ENCODE measurements around the gene CTXN1. TPM values are rescaled to one million over a fixed set of nuclear protein-coding genes. Genes with fewer than 3 reads are reported as not detected.

Gene CTXN1
- 1.2 and 1.4 TPM in 2 replicates for total RNA-seq

DNA sequence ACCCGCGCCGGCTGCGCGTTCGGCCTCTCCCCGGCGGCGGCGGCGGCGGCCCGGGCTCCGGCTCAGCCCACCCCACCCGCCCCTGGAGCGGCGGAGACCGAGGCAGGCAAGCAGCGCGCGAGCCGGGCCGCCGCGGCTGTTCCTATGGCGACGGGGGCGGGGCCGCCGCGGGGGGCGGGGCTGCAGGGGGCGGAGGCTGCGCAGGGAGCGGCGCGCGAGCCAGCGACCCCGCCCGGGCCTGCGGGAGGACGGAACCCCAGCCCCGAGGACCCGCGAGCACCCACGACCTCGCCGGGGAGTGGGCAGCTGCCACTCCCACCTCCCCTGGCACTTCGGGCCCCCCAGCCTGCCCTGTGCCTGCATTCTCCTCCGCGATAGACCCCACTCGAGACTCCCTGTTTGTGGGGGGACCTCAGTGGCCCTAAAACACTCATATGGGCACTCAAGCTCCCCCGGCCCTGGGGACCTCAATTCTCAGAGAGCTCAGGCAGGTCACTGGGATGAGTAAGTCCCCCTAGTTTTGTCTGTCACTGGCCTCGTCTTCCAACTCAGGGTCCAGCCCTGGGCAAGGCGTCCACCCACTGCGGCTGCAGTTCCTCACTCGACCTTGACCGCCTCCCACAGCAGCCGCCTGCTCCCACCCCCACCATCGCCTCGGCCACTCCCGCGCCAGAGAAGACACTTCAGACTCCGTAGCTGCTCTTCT lies at the start of gene CTXN1:
TSS of gene CTXN1 (minus strand) at position 115 of the 706 bp plus-strand sequence. CDS start 597 bp downstream, outside the sequence.

DNA sequence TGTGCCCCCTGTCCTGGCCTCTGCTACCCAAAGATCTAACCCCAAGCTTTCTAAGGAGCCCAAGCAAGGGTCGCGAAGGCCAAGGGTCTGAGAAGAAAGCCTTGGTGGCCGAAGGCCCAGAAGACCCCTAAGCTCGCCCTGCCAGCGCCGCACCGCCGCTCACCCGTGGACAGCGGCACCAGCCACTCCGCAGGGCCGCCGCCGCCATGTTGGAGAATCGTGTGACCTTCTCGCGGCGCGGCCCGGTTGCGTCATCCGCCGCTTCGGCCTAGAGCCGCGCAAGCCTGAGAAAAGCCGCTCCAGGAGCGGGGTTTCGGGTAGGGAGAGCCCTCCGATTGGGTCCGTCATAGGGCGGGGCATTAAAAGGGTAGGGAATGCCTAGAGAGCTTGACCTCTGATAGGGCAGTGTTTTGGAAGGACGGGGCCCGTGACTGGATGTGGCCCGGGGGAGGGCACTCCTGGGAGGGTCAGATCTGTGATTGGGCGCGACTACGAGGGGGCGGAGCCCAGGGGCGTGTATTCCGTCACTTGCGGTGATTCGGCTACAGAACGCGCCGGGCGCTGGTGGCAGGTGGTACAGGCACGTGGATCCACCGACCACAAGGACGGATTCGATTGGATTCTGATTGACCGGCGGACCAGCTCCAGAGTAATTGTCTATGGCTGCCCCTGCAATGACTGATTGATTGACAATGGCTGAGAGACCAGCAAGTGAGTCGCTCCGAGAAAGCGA lies 17.7 kb upstream of the CTXN1 start, which contains the start of gene TIMM44:
TSS of gene TIMM44 (minus strand) at position 223 of the 733 bp plus-strand sequence. CDS start at position 208, 15 bp downstream.

DNA sequence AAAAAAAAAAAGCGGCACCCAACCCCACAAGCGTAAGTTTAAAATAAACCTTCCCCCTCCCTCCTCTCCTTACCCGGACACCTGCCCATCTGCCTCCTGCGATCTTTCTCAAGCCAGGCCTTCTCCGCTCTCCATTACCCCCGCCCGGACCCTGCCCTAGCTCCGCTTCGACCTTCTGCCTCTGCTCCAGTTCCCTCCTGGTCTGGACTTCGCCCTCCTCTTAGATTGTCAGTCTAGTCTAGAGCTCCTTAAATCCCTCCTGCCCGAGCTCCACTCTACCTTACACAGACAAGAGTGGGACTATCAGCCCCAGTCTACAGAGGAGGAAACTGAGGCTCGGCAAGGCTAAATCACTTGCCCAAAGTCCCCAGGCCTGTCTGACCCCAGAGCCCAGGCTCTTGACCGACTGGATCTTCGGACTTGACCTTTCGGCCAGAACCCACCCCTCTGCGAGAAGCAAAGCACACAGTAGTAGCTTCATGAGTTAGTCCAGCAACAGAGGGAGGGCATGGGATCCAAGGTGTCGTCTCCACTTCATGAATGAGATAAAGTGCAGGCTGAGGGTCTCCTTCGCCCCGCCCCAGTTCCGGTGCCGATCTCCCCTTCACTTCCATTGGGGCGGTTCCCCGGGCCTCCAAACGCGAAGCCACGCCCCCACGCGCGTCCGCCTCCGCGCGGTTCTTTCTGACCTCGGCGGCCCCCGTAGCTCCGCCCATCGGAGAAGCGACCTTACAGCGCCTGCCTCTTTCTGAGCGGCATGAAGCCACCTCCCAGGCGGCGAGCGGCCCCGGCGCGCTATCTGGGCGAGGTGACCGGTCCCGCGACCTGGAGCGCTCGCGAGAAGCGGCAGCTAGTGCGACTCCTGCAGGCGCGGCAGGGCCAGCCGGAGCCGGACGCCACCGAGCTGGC lies 6.1 kb downstream of the CTXN1 start, which contains the start of gene SNAPC2:
TSS of gene SNAPC2 (plus strand) at position 729 of the 909 bp plus-strand sequence. CDS start at position 758, 29 bp downstream.

DNA sequence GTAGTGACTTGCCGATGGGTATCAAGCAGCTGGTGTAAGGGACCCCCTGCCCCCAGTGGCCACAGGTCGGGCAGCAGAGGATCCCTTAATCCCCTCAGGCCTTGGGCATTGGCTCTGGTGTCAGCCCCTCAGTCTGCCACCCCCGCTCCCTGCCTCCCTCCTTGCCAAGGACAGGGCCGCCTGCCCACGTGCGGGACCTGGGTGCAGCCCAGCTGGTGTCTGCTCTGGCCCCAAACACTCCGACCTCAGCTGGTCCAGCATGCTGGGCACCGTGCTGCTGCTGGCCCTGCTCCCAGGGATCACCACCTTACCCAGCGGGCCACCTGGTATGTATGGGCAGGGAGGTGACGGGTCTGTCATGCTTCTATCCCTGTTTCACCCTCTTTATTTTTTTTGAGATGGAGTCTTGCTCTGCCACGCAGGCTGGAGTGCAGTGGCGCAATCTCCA lies 11.3 kb downstream of the CTXN1 start, which contains the start of gene TGFBR3L:
TSS of gene TGFBR3L (plus strand) at position 233 of the 448 bp plus-strand sequence.

DNA sequence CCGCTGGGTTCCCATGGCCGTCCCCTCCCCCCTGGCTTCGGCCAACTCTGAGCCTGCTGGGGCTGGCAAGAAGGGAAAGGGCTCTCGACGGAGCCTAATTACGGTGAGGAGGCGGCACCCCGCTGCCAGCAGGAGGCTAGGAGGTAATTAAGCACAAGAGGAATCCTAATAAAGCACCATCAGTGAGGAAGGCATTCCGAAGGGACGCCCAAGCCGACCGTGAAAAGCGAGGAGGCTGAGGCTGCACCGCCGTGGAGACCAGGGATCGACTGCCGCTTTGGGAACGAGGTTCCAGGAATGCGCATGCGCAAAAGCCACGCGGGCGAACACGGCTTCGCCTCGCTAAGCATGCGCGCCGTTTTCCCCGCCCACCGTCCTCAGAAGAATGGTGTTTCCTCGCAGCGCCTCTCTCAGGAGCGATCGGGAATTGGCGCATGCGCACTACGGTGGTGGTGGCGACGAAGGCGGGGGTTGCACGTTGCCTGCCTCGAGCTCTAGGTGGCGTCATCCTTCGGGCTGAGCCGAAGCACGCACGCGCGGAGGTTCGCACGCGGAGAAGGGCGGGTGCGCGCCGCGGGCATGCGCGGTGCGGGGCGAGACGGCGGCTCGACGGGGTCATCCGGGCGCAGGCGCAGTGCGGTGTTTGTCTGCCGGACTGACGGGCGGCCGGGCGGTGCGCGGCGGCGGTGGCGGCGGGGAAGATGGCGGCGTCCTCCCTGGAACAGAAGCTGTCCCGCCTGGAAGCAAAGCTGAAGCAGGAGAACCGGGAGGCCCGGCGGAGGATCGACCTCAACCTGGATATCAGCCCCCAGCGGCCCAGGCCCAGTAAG lies 22.5 kb downstream of the CTXN1 start, which contains the start of gene MAP2K7:
TSS of gene MAP2K7 (plus strand) at position 634 of the 830 bp plus-strand sequence. CDS start at position 702, 68 bp downstream.

DNA sequence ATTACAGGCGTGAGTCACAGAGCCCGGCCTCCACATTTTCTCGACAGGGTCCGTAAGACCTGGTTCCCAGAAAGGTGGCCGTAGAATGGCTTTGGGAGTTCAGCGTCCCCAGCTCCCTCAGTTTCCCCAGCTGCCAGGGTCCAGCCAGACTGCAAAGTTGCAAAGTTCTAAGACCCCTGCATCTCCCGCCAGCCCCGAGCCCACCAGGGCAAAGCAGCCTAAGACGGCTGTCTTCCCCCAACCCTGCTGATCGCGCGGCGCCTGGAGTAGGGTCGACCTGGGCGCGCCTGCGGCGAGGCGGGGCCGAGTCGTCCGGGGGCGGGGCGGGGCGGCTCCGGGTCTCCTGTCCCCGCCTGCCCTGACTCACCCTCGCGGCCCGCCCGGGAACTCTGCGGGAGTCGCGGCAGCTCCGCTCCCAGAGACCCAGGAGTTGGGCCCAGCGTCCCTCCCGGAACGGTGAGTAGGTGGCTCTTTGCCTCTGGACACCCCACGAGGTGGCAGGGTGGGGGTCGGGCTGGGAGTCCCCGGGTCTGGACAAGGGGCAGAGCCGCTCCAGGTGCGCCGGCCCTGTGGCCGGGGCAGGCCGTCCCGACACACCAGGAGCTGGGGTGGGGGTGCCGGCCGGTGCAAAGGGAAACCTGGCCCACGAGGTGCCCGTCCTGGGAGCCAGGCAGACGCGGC lies 37.6 kb downstream of the CTXN1 start, which contains the start of gene LRRC8E:
TSS of gene LRRC8E (plus strand) at position 366 of the 681 bp plus-strand sequence. CDS start 7,094 bp downstream, outside the sequence.

Other genes with a start within 250 kb of the CTXN1 start
- gene MCEMP1, start 249.0 kb downstream of the CTXN1 start, total RNA-seq: not detected in 2 replicates
- 42.8 and 84.9 TPM in 2 replicates for gene TRAPPC5, start 245.3 kb downstream of the CTXN1 start, total RNA-seq
- gene FCER2, start 224.0 kb downstream of the CTXN1 start, total RNA-seq: not detected in 2 replicates
- not detected in 2 replicates for gene CLEC4G, start 194.0 kb downstream of the CTXN1 start, total RNA-seq
- gene CD209, start 178.6 kb downstream of the CTXN1 start, total RNA-seq: not detected in 2 replicates
- gene CLEC4M, start 162.9 kb downstream of the CTXN1 start, total RNA-seq: 0.19 and 0.28 TPM in 2 replicates
- 17.2 and 17.3 TPM in 2 replicates for gene EVI5L, start 95.9 kb downstream of the CTXN1 start, total RNA-seq
- gene PRR36, start 51.7 kb downstream of the CTXN1 start, total RNA-seq: under 0.01 TPM in 1 of 2 replicates, not detected in the other
- gene LRRC8E, start 37.6 kb downstream of the CTXN1 start, total RNA-seq: 2.3 and 2.8 TPM in 2 replicates
- 8.2 and 9.2 TPM in 2 replicates for gene MAP2K7, start 22.3 kb downstream of the CTXN1 start, total RNA-seq
- gene TGFBR3L, start 11.3 kb downstream of the CTXN1 start, total RNA-seq: 1.7 and 3.1 TPM in 2 replicates
- gene SNAPC2, start 5.8 kb downstream of the CTXN1 start, total RNA-seq: 12.1 and 19.6 TPM in 2 replicates
- 43.4 and 55.2 TPM in 2 replicates for gene TIMM44, start 17.5 kb upstream of the CTXN1 start, total RNA-seq
- 24.2 and 41.4 TPM in 2 replicates for gene ELAVL1, start 79.5 kb upstream of the CTXN1 start, total RNA-seq
- gene CCL25, start 126.6 kb upstream of the CTXN1 start, total RNA-seq: not detected in 2 replicates
- under 0.01 TPM in 1 of 2 replicates, not detected in the other for gene FBN3, start 223.5 kb upstream of the CTXN1 start, total RNA-seq

Data from regular cardiac myocyte (primary cell).